ENCODE results near the gene PCDHA9.

GRCh38 chr5:140840978-140841962, 6.9 kb upstream of the PCDHA9 start, which contains the start of gene PCDHA8:
- no peak for TF ChIP-seq EZH2 (IDR thresholded peaks at IDR 0.05)
- TF ChIP-seq POLR2AphosphoS5 (IDR thresholded peaks at IDR 0.05; ENCODE audit: borderline replicate concordance, low read depth, low read length) = no peak
- no peak for TF ChIP-seq FOXP2 (optimal IDR thresholded peaks at IDR 0.05; ENCODE audit: control extremely low read depth, extremely low read length, insufficient read depth)

Measured in SK-N-MC (cell line).